ENCODE data around the gene COL4A6.

The COL4A6 gene

DNA sequence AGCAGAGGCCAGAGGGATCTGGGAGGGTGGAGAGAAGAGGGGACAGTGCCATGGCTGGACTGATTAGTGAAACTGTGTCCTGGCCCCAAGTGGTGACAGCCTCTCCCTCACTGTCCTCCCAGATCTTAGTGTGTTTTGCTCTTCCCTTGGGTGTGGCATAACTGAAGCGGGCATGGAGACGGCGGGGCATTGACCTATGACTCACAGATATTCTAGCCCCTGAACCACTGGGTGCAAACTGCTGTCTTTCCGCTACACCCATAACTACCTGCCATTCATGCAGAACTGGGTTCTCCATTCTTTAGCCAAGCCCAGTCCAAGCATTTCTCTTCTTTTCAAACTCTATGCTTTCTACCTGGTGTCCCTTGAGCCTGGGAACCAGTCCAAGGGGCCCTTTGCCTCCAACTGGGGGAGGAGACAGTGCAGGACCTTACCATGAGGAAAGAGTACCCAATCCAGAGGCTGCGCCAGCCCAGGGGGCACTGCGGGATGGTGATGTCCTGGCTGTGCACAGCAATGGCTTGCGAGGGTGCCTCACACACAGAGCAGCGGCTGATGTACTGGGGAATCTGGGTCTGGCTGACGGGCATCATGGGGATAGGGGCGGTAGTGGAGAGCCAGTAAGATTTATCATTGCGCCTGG, 279.1 kb downstream of the COL4A6 start:
- no peak for DNase-seq (ENCODE audit: low read depth in 2 of 2)

DNA sequence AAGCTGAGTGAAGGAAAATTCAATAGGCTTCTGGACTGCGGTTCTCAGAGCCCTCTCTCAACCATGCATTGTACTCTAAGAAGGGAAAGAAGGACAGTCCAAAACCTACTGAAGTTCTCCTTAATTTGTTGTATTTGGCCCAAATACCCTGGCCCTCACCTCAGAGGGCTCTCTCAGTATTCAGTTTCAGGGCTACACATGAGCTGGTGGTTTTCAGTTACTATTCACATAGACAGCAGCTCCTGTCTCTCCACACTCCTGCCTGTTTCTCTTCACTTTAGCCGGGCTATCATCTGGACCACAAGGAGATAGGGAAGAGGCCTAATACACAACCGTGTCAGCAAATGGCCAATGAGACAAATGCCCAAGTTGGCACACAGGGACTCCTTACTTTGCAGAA, 280.6 kb downstream of the COL4A6 start:
- DNase-seq (ENCODE audit: low read depth in 2 of 2): no peak

DNA sequence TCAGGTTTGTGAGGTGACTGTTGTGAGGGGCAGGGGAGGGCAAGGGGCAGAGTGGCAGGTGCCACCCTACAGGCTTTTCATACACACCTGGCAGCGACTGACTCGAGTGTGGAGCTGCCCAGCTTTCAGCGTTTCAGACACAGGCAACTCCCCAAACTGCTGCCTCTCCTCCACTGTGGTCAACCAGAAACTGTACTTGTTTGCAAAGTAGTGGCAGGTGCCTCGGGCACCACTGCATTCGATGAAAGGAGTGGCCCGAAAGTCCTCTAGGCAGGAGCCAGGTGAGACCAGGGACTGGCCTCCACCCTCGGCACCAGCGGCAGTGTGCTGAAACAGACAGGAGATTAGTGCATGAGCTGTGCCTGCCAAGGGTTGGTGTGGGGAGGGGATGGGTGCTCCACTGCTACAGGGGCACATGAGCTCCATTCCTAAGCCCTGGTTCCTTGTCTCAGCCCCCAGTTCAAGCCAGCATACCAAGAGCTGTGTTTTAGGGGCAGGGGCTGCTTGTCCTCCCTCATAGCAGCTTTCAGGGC, 281.2 kb downstream of the COL4A6 start:
- DNase-seq (ENCODE audit: low read depth in 2 of 2): no peak

DNA sequence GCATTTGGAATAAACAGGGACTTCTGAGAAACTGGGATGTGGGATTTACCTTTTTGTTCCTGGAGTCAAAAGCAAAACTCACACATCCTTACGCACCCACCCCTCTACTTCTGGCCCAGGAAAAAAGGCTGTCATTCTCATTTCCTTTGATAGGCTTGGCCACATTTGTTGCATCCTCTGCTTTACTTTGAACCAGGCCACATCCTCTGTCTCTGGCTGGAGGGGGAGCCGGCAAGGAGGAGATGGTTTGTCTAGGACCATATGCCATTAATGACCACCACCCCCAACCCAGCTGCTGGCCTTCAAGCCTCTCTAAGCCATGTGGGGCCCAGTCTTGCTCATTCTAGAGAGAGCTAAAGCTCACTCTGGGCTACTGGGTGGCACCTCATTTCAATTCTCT, 282.1 kb downstream of the COL4A6 start:
- no peak for DNase-seq (ENCODE audit: low read depth in 2 of 2)

DNA sequence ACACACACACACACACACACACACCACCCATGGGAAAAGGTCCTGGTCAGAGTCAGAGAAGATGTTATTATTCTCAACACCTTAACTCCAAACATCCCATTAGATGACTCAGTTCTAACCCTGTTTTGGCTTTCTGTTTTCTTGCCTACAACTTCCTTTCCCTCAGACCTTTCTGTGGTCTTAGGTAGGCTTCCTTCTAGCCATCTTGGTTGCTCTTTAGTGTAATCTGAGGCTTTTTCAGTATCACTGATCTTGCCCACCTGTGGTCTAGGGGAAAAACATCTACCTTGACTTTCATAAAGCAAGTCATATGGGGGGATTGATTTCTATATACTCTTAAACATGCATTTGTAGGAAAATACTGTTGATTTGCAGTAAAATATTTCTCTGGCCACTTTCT, 289.7 kb downstream of the COL4A6 start:
- DNase-seq (ENCODE audit: low read depth in 2 of 2): no peak

DNA sequence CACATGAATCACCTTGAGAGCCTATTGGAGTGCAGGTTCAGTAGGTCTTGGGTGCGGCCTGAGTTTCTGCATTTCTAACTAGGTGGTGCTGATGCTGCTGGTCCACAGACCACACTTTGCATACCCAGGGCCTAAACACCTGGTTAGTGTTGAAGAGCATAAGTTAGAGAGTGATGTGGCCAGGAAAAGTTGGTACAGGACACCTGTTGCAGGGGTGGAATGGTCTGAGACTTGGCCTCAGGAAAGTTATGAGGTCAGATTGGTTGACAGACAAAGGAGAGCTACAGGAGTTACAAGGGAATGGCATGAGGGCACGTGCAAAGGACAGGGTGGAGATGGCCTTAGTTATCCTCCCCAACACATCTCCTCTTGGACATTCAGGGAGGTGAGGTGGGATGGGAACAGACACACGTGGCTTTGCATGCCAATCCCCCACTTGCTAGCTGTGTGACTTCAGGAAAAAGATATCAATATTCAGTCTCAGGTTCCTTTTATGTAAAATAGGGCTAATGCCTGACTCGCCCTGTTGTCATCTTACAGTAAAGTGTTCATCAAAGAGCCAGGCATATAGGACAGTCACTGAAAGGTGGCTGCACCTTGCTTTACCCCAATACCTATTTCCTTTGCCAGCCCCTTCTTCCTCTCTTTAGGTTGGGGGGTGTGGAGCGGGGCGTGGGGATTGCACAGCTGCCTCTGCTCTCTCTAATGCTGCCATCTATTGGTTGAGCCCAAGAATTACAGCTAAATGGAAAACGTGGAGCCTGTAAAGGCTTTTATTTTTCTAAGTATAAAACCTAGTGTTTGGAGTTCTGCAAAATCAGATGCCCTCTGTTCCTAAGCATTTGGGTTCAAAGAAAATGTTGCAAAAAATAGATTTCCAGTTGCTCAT, 299.2 kb downstream of the COL4A6 start:
- no peak for DNase-seq (ENCODE audit: low read depth in 2 of 2)

DNA sequence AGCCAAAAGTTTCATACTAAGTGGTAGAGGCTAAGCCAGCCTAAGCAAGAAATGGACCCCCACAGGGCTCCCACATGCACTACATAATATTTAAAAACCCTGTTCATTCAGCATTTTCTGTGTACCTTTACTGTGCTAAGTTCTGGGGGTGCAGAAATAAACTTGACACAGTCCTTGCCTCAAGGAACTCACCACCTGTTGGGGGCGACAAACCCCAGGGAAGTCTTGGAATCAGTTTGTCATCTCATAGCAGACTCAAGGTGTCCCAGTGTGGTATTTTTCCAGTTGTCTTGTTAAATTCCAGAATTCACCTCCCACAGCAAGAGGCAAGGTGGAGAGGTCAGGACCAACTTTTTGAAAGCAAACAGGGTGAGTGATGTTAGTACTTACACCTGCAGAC, 303.5 kb downstream of the COL4A6 start:
- DNase-seq (ENCODE audit: low read depth in 2 of 2): no peak

DNA sequence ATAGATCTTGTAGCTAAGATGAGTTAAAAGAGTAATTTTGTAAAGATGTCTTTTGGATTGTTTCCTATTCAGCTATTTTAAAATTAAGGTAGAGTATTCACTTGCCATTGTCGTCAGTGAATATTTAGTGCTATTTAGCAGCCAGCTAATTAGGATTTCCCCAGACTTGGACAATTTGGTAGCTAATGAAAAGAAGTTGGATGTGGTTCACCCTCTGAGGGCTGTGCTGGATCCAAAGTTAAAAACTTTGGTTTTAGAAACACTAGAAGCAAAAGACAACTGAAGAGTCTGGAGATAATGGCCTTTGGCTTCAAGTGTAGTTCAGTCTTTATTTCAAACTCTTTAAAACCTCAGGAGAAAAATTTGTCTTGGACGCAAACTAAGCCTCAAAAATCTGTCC, 305.3 kb downstream of the COL4A6 start:
- DNase-seq (ENCODE audit: low read depth in 2 of 2): no peak

DNA sequence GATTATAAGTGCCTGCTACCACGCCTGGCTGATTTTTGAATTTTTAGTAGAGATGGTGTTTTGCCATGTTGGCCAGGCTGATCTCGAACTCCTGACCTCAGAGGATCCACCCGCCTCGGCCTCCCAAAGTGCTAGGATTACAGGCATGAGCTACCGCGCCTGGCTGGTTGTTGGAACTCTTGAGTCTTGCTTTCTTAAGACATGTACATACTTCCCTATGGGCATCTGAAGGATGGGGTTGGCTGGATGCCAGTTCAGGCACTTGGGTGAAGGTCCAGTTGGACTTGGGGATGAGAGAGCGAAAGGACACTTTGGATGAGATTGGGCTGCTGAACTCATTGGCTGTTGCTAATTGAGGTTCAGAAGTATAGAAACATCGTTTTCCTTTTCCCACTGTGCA, 306.2 kb downstream of the COL4A6 start:
- DNase-seq (ENCODE audit: low read depth in 2 of 2): no peak

DNA sequence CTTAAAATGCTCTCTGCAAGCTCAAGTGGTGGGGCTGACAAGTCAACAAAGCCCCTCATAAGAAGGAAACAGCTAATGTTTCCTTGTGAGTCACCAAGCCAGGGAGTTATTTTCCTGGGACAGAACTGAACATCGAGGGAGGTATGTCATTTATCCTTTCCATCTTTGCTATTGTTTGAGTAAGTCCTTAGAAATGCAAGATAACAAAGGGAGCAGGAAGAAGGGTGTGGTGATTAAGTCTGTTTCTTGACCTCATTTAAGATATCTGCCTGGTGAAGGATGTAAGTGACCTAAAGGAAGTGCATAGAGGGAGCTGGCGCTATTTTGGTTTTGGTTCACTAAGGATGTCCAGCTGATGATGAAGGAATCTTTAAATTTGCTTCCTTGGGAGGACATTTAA, 306.8 kb downstream of the COL4A6 start:
- DNase-seq (ENCODE audit: low read depth in 2 of 2): no peak

DNA sequence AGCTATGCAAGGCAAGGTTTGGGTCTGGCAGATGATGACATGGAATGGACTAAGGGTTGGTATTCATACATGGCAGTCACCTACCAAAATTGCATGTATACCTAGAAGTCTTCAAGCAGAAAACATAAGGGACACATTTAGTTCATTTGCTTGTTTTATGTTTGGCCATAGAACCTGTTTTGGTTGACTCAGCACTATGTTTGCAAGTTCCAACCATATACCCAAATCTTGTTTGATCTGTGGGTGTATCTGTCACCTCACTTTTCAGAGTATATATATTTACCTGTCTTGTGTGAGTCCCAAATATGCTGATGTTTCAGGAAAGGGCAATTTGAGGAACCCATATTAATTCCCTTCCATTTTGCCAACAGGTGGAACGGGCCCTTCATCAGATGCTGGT, 307.3 kb downstream of the COL4A6 start:
- no peak for DNase-seq (ENCODE audit: low read depth in 2 of 2)

DNA sequence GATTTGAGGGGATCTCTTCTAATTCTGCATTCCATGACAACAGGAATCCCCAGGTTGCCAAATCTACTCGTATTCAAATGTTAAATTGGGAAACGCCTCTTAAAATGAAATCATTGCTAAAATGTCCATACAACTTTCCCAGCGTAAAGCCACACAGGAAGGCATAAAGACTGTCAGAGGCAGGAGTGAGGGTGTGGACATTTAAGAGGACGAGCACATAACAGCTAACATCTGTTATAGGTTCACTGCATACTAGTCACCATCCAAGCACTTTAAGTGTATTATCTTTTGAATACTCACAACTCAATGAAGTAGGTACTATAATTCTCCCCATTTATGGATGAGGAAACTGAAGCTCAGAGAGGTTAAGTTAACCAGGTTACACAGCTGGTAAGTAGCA, 311.1 kb downstream of the COL4A6 start:
- DNase-seq (ENCODE audit: low read depth in 2 of 2): no peak

DNA sequence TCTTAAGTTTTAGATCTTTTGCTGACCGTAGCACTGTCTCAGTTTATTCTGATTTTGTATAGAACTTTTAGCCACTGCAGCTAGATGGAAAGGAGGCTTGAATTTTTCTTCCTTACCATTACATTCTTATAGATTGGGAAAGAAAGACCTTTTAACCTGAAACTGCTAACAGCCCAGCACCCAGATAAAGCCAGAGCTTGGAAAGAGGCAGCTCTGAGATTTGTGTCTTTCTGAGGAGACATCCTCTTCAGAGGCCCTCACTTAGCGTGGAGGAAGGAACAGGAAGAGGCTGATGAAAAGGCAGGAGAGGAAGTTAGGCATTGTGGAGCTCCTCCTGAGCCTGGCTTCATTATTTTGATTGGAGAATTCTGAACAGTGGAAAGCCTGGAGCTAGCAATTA, 311.6 kb downstream of the COL4A6 start:
- DNase-seq (ENCODE audit: low read depth in 2 of 2): no peak

DNA sequence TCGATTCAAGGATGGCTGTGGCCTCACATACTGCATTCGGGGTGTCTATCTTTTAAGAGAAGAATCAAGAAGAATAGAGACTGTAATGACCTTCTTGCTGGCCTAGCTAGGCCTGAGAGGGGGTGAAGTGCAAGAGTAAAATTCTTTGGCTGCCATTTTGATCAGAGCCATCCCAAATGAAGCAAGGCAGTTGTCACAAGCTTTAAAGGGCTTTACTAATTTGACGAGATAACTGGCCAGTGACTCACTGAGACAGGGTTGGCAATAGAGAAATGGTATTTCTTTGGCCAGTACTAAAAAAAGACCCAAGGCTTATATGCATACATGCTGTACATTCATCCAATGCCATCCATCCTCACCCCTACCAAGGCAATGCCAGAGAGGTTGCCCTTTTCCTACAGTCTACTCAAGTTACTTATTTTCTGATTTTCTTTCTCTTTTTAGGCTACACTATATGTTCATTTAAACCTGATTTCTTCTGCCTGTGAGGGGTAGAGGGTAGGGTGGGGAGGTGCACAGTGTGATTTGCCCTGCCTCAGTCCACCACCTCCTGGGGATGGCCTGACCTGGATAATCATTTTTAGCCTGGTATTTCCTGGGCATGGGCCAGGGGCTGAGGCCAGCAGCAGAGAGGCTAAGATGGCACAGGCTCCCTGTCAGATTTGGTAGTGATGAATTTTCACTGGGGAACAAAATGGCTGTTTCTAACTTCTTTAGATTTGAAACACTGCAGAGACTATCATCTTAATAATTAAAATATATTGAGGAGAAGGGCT, 314.4 kb downstream of the COL4A6 start:
- no peak for DNase-seq (ENCODE audit: low read depth in 2 of 2)

DNA sequence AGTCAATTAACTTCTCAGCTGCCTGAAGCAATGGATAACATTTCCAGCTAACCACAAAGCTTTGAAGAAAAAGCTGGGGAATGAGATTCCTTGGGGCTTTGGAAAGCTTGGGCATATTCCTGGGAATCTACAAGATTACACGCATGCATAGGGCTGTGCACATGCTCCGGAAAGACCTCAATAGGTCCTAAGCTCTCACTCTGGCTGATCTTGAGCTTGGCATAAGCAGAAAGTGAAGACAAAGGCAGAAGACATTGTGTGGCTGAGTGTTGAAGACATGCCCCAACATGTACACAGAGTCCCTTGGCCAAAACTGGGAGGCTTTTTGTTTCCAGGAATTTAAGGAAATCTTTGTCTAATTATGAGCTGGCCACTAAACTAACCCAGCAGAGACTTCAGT, 315.5 kb downstream of the COL4A6 start:
- no peak for DNase-seq (ENCODE audit: low read depth in 2 of 2)

DNA sequence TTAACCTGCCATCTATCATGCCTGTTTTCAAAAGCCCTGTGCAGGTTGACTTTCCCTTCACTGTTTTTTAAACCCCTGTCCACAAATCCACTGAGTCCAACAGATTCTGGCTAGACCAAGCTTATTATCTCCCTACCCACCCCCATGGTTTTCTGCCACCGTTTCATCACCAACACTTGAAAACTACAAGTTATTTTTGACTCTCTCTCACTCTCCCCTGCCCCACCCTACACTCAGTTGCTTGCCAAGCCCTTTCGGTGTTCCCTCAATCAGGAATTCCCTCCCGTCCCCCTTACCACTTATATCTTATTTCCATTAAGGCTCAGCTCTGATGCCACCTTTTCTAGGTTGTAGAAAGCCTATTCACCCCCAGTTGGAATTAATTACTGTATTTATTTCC, 316.9 kb downstream of the COL4A6 start:
- DNase-seq (ENCODE audit: low read depth in 2 of 2): no peak

DNA sequence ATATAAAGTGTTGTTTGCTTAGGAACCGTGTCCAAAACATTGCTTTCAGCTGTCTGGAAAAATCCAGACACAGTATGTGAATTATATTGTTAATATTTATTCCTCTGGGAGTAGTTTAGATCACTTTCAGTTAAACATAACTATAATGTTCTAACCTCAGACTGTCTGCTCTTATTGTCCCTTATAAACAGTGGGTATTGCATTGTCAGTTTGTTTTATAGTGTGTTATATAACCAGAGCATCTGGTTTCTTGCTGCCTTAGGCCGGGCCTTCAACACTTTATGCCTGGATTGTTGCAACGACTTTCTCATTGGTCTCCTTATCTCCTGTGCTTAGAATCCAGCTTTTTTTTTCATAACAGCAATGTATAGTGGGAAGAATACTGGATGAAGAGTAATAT, 320.2 kb downstream of the COL4A6 start:
- DNase-seq (ENCODE audit: low read depth in 2 of 2): no peak

DNA sequence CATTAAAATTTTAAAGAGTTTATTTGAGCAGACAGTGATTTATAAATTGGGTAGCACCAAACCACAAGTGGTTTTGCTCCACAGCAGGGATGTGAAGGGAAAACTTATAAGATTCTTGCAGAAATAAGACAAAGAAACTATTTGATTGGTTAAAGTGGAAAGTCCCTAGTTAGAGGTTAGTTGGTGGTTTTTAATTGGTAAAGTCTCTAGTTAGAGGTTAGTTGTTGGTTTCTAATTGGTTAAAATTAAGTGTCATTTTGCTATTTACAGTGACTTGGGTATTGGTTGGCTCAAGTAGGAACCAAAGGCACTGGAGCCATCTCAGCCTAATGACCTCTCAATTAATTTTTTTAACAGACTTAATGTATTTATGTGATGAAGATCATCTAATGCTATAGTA, 323.7 kb downstream of the COL4A6 start:
- DNase-seq (ENCODE audit: low read depth in 2 of 2): no peak
